Adrenal gland (tissue), 5 donors: ENCODE measurements around the gene CCDC80.

ENCODE experiments used
- POLR2A ChIP-seq, 2 donors: fragments of 450-650 bp; IDR thresholded peaks; one replicate each; pipeline ENCODE4 v1.6.1; 2017; ENCODE audit warnings: antibody characterized with exemption in 2 of 2, mild to moderate bottlenecking in 2 of 2, moderate library complexity in 1 of 2
- TF ChIP-seq, protein P1 (sequence below), 6 experiments: fragments of 450-650 bp in 4 of 6; fragments of 200-600 bp in 2 of 6; sonication (generic) in 1 of 6; IDR thresholded peaks; 1 replicate in 5 of 6; 2 replicates in 1 of 6; pipeline versions ENCODE4 v1.5.1 to v1.8.0; 2016 to 2021; ENCODE audit warnings: antibody characterized with exemption in 6 of 6, mild to moderate bottlenecking in 2 of 6, moderate library complexity in 1 of 6
- donor health status: DM: no; HTN: no; CAD: no.

DNA sequence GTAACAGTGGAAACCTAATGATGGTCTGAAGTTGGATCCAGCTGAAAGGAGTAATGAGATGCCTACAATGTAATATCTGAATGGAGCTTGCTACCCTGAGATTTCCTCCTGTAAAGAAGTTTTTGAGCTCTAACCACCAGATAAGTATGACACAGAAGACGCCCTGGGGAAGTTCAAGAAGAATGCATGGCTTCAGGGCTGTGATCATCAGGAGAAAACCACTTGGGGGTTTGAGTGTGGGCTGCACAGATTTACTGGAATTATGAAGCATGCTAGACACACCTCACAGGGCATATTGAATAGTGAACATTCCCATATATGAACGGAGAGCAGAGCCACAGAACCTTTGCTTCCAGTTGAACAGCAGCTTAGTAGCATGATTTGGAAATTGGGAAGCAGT is 10.6 kb upstream of the CCDC80 start:
- TF ChIP-seq, protein P1, sequence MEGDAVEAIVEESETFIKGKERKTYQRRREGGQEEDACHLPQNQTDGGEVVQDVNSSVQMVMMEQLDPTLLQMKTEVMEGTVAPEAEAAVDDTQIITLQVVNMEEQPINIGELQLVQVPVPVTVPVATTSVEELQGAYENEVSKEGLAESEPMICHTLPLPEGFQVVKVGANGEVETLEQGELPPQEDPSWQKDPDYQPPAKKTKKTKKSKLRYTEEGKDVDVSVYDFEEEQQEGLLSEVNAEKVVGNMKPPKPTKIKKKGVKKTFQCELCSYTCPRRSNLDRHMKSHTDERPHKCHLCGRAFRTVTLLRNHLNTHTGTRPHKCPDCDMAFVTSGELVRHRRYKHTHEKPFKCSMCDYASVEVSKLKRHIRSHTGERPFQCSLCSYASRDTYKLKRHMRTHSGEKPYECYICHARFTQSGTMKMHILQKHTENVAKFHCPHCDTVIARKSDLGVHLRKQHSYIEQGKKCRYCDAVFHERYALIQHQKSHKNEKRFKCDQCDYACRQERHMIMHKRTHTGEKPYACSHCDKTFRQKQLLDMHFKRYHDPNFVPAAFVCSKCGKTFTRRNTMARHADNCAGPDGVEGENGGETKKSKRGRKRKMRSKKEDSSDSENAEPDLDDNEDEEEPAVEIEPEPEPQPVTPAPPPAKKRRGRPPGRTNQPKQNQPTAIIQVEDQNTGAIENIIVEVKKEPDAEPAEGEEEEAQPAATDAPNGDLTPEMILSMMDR (IDR thresholded peaks at IDR 0.05): no peak
- TF ChIP-seq POLR2A (IDR thresholded peaks at IDR 0.05): no peak
